ENCODE results near the gene TMEM271.

Gene TMEM271

DNA sequence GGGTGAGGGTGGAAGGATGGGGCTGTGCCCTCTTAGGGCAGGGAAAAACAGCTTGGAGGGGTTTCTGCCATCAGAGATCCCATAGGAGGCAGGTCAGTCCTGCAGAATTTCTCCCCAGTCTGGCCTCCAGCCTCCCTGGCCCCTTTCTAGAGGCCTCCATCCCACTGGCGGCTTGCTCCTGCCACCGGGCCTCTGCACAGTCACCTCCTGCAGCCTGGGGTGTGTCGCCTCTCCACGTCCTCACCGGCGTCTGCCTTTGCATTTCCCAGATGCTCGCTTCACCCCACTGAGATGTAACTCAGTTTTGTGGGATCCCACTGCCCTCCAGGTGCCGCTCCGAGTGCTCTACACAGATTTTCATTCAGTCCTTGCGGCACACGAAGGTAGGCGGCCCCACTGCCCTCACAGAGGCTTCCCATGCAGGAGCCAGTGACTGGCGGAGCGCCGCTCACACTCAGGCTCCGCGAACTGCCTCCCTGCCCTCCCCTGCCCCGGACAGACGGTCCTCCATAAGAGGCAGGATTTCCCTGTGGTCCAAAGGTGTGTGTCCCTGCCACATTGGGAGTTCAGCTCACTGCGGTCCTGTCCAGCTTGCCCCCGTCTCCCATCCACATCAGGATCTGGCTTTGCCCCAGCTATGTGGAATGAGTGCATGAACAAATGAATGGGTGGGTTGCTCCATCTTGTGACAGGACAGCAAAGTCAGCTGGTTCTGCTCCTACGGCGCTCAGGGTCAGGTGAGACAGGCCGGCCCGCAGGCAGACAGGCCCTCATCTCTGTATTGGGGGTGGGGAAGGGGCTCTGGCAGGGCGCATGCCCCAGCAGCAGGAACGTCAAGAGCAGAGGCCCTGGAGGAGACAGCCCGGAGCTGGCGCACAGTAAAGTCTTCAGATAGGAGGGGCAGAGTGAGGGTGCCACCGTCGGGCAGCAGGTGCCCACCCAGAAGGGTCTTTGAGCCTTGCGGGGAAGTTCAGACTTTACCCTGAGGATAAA lies 2.7 kb upstream of the TMEM271 start:
- H3K79me2 ChIP-seq (ENCODE audit: low read length), result no peaks in the 10 kb centered on the region
- H3K27me3 ChIP-seq (ENCODE audit: low read depth, low read length), result no peaks in the 10 kb centered on the region
- H3K36me3 ChIP-seq (replicated peaks; ENCODE audit: low read depth, low read length), result peaks cover 4% of the 10 kb centered on the region
- H3K9ac ChIP-seq (ENCODE audit: low read length), result peak overlapping the region; percentile 68
- H3K4me1 ChIP-seq (ENCODE audit: low read length), result peaks cover 32% of the 10 kb centered on the region
- TF ChIP-seq, protein P1, sequence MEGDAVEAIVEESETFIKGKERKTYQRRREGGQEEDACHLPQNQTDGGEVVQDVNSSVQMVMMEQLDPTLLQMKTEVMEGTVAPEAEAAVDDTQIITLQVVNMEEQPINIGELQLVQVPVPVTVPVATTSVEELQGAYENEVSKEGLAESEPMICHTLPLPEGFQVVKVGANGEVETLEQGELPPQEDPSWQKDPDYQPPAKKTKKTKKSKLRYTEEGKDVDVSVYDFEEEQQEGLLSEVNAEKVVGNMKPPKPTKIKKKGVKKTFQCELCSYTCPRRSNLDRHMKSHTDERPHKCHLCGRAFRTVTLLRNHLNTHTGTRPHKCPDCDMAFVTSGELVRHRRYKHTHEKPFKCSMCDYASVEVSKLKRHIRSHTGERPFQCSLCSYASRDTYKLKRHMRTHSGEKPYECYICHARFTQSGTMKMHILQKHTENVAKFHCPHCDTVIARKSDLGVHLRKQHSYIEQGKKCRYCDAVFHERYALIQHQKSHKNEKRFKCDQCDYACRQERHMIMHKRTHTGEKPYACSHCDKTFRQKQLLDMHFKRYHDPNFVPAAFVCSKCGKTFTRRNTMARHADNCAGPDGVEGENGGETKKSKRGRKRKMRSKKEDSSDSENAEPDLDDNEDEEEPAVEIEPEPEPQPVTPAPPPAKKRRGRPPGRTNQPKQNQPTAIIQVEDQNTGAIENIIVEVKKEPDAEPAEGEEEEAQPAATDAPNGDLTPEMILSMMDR (IDR thresholded peaks at IDR 0.05; ENCODE audit: low read depth, low read length), result 0 out of 2 replicates have a peak, but pooled peaks have one; percentile 9
- TF ChIP-seq EZH2phosphoT487 (IDR thresholded peaks at IDR 0.05; ENCODE audit: low read depth), result no peak
- peak overlapping the region; percentile 60 for H3K4me3 ChIP-seq (ENCODE audit: low read length)
- H4K20me1 ChIP-seq (ENCODE audit: insufficient read depth, low read length), result no peaks in the 10 kb centered on the region
- H3K27ac ChIP-seq (ENCODE audit: low read length), result peak overlapping the region; percentile 95
- peak overlapping the region; percentile 66 for H2AFZ ChIP-seq (ENCODE audit: low read depth, low read length)
- H3K9me3 ChIP-seq (ENCODE audit: insufficient read depth, low read length), result peaks cover 18% of the 10 kb centered on the region
- peak overlapping the region; percentile 83 for H3K4me2 ChIP-seq (ENCODE audit: low read length)

DNA sequence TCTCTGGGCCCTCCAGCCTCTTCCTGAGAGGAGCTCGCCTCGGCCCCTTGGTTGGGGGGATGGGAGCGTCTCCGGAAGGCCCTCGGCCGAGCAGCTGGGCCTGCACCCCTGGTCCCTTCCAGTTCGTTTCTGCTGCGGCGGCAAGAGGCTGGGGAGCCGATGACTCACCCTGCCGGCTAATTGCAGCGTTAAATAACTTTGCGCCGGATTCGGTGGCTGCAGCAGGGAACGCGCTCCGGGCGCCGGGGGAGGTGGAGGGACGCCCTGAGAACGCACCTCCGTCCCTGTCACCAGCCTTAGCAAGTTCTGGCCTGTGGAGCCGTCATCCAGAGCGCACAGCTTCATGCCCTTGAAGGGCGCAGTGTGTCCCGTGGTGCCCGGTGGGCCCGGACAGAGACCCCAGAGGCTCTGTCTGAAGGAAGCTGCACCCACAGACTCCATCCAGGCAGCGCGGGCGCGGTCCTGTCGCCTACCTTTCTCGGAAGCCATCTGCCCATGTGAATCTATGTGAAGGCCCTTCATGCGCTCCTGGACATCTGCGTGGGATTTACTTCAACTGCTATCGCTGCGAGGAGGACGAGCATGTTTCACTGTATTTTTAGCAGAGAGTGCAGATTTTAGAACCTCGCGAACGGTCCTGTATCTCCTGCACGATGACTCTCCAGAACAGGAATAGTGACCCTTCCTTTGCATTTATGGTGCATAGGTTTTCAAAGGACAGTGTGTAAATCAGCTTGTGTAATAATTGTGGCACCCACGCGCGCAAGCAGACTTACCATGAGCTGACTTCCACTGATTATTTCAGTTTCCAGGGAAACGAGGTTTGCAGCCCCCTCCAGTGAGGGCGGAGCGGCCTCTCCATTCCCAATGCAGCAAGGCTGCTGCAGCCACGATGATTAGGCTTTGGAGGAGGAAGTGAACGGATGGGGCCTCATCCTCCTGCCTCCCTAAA lies 1.7 kb upstream of the TMEM271 start:
- Histone ChIP-seq H4K20me1 (ENCODE audit: insufficient read depth, low read length) (no peaks in the 10 kb centered on the region), H3K4me1 (ENCODE audit: low read length) (peaks cover 38% of the 10 kb centered on the region), H2AFZ (ENCODE audit: low read depth, low read length) (no peak overlapping the region), H3K27ac (ENCODE audit: low read length) (no peak overlapping the region), H3K36me3 (replicated peaks; ENCODE audit: low read depth, low read length) (peaks cover 4% of the 10 kb centered on the region), H3K4me2 (ENCODE audit: low read length) (no peak overlapping the region), H3K9ac (ENCODE audit: low read length) (no peak overlapping the region), H3K27me3 (ENCODE audit: low read depth, low read length) (no peaks in the 10 kb centered on the region), H3K9me3 (ENCODE audit: insufficient read depth, low read length) (peaks cover 18% of the 10 kb centered on the region), H3K79me2 (ENCODE audit: low read length) (no peaks in the 10 kb centered on the region), H3K4me3 (ENCODE audit: low read length) (no peak overlapping the region)
- TF ChIP-seq, protein P1 (IDR thresholded peaks at IDR 0.05; ENCODE audit: low read depth, low read length), result no peak
- no peak for TF ChIP-seq EZH2phosphoT487 (IDR thresholded peaks at IDR 0.05; ENCODE audit: low read depth)

DNA sequence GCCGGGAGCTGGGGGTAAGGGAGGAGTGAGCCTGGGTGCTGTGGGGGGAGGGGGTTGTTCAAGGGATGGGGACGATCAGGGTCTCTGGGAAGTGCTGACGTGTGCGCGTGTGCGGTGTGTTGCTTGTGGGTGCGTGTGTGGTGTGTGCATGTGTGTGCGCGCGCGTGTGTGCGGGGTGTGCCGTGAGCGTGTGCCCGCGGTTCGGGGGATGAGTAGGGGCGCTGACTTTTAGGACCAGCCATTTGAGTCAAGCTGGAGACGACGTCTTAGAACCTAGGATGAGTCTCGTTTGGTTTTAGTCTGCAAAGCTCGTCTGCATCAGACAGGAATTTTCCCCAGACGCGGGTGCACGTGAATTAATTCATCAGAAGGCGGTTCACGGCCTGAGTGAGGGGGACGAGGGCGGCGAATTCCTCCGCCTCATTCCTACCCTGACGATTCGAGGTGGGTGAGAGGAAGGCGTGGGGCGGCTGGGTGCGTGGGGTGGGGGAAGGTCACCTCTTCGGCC lies 950 bp upstream of the TMEM271 start:
- Histone ChIP-seq H3K27ac (ENCODE audit: low read length) (no peak overlapping the region), H2AFZ (ENCODE audit: low read depth, low read length) (no peak overlapping the region), H3K9ac (ENCODE audit: low read length) (no peak overlapping the region), H3K9me3 (ENCODE audit: insufficient read depth, low read length) (peaks cover 12% of the 10 kb centered on the region; the same call in 1 of the 2 replicates), H3K27me3 (ENCODE audit: low read depth, low read length) (no peaks in the 10 kb centered on the region), H3K4me3 (ENCODE audit: low read length) (no peak overlapping the region), H3K36me3 (replicated peaks; ENCODE audit: low read depth, low read length) (peaks cover 4% of the 10 kb centered on the region), H3K4me2 (ENCODE audit: low read length) (no peak overlapping the region), H3K79me2 (ENCODE audit: low read length) (no peaks in the 10 kb centered on the region), H3K4me1 (ENCODE audit: low read length) (peaks cover 38% of the 10 kb centered on the region), H4K20me1 (ENCODE audit: insufficient read depth, low read length) (no peaks in the 10 kb centered on the region)
- TF ChIP-seq, protein P1 (IDR thresholded peaks at IDR 0.05; ENCODE audit: low read depth, low read length), result no peak
- TF ChIP-seq EZH2phosphoT487 (IDR thresholded peaks at IDR 0.05; ENCODE audit: low read depth), result no peak

All from OCI-LY3 (cell line).